Muscle of arm (tissue), 12 donors: ENCODE results near the gene SLC17A1. TPM values are rescaled to one million over a fixed set of nuclear protein-coding genes. Genes with fewer than 3 reads are reported as not detected.
"Not testable (repeated sequence)": the region's sequence is repeated elsewhere in the genome, so short reads cannot be mapped to it uniquely, and the experiment has no call there.

ENCODE experiments used
- DNase-seq: peaks from one replicate; pipeline ENCODE4 v3.0.0-alpha.2; 2013
- polyA plus RNA-seq, 12 donors: library from polyadenylated mRNA; unstranded; fragments of 120-200 nt; gene quantifications; one replicate each; pipeline ENCODE4 v1.2.1, GENCODE V29; 2013; ENCODE audit not compliant: insufficient read length in 12 of 12

The SLC17A1 gene
- polyA plus RNA-seq, 12 donors = 0.52 TPM; not detected in 11

DNA sequence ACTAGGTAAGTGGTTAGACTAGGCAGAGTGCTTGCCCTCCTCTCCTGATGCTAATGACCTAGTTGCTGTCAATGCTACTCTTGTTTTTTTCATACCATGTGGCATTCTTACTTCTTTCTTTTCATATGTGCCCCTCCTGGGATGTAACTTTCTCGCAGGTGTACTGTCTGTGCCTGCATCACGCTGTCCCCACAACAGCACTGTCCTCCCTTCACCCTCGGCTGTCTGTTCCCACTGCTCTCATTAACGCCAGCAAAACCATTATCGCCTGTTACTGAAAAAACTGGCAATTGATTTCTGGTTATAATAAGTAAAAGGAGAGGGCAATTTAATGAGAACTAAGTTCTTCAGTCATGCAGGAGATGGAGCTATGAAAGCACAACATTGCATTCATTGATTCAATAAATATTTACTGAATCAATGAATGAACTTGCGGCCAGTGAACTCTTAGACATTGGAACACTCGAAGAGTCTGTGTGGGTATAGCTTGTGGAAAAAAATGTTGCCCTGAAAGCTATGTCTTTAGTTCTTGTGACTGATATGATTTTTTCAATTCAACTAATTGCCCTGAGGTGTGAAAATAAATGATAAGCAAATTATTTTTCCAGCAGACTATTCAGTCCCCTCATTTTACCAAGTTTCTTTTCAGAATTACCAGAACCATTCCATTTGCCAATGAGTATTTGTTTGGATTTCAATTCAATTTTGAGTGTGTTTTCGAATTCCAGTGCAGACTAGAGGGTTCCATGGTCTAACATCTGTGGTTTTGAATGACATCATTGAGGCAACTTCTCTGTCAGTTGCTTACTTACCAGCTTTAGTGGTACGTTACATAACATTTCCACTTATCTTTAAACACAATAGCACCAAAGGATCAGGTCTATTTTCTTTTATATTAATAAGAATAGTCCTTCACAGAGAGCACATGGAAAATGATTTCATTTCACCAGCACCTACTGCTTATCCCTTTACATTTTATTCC is 75.2 kb downstream of the SLC17A1 start:
- no peak for DNase-seq

DNA sequence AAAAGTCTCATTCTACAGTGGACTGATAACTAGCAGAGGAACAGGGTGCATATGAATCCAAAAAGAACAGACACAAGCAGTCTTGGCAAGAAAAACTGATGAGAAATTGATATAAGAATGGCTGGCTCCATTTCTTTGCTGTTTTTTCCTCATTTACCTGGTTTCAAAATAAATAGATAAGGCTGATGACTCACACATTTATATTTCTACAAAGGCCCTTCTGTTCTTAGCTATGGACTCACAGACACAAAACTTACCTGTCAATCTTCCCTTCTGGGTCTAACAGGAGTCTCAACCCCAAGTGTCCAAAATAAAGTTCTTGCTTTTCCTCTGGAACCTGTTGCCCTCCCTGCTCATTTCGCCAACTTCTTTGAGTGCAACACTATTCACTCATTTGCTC is 76.4 kb downstream of the SLC17A1 start:
- no peak for DNase-seq

DNA sequence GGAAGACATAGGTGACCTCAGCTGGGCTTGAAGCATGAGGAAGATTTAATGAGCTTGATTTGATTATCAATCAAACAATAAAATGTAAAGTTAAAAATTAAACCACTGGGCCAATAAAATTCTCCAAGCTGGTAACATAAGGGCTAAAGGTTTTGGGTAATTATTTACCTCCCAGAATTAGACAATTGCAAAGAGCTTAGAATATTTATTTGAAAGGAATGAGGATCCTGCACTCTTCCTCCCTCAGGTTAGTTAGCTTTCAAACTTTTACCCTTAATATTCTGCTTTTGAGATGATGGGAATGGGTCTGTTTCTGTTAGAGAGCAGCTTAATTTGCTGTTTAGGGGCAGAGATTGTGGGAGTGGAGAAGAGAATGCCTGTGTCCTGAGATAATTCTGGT is 77.3 kb downstream of the SLC17A1 start, which contains the start of gene SLC17A4:
Gene SLC17A4 (plus strand): TSS at position 208 of the 400 bp plus-strand sequence. CDS start 7,221 bp downstream, outside the sequence.
- no peak for DNase-seq

DNA sequence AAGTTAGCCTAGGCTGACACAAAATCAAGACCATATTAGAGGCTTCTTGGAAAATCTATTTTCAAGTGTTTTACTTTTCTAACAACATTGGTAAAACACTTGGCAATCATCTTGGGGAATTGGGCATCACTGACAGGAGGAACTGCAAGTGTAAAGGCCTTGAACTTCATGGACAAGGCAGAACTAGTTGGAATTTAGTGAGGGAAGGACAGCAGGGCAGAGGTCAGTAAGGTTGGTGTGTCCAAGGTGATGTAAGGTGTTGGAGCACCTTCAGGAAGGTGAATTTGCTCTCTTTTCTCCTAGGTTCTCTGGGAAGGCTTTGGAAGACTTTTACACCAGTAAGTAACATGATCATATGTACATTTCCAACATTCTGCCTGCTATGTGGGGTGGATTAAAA is 78.8 kb downstream of the SLC17A1 start:
- DNase-seq = no peak

DNA sequence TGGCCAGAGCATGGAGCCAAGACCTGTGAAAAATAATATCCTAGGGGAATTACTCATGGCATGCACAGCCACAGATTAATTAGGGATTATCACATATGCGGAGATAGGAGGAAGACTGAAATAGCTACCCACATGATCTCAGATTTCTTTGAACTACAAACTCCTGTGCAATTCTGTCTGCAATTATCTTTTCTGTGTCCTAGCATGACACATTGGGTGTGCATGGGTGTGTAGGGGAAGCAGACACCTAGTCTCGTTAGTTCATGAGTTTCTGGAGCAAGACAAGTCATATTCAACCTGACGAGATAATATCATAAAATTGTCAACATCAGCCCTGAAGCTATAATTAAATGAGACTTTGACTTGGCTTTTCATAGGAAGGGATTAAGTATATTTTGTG is 80.9 kb downstream of the SLC17A1 start:
- no peak for DNase-seq

GRCh38 chr6:25749837-25750236 is 82.0 kb downstream of the SLC17A1 start:
- no peak for DNase-seq

GRCh38 chr6:25748601-25749517 is 83.0 kb downstream of the SLC17A1 start:
- DNase-seq = not testable (repeated sequence)

DNA sequence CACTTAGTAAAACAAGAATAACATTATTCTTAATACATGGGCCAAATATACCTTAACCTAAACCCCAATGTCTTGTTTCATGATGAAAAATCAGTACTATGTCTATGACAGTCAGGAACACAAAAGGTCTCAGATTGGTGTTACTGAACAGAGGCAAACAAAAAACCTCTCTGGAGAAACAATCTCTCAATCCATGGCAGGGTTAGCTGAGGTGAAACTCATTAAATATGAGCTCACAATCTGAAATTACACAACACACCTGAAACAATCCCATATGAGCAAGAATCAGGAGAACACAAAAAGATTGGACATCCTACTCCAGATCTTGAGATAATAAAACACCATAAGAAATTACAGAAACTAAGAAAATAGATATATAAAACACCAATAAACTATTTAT is 83.8 kb downstream of the SLC17A1 start:
- no peak for DNase-seq

GRCh38 chr6:25747477-25747876 is 84.4 kb downstream of the SLC17A1 start:
- DNase-seq = no peak

DNA sequence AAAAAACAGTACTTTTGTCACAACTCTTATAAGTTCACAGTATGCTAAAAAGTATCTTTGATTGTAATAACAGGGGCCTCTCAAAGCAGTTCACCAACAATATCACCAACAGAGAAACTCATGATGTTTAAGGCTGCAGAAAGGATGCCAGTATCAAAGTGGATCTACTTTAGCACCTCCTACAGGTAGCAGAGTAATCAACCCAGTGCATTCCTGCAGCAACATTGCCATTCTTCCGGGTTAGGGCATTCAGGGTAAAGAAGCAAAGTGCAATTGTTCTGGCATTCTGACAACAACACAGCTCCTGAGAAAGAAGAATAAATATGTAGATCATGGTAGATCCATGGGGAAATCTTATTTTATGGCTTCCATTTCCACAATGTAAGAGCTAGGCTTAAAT is 84.9 kb downstream of the SLC17A1 start:
- no peak for DNase-seq

GRCh38 chr6:25745836-25746235 is 86.0 kb downstream of the SLC17A1 start:
- no peak for DNase-seq

DNA sequence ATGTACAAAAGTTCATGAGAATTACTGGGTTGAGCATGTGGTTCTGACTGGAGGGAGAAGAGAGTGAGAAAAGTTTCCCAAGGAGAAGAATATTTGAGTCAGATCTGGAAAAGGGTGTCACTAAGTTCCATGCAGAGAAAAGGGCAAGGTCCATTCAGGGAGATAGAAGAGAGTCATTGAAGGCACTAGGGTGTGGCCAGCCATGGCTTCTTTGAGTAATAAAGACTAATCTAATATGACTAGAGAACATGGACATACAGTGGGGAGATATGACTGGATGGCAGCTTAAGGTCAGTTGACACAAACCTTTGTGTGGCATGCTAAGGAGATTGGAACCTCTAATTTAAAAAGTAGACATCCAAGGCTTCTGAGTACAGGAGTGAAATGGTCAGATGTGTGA is 88.0 kb downstream of the SLC17A1 start:
- no peak for DNase-seq

GRCh38 chr6:25735261-25735660 is 96.6 kb downstream of the SLC17A1 start:
- DNase-seq = no peak

Other genes starting within 250 kb of the SLC17A1 start
- gene SCGN, start 179.8 kb downstream of the SLC17A1 start, polyA plus RNA-seq = 1 to 10 TPM in 1 of 12 donors, under 1 TPM in 4, not detected in 7; 0.12 to 8.9 (median 0.19) TPM
- 1 to 10 TPM in 1 of 12 donors, under 1 TPM in 2, not detected in 9; 0.04 to 4.7 (median 0.21) TPM for gene SLC17A4, start 77.3 kb downstream of the SLC17A1 start, polyA plus RNA-seq
- gene SLC17A3, start 42.2 kb upstream of the SLC17A1 start, polyA plus RNA-seq = under 1 TPM in 1 of 12 donors, not detected in 11; 0.30 TPM
- under 1 TPM in 2 of 12 donors, not detected in 10; 0.11 to 0.30 TPM for gene SLC17A2, start 98.6 kb upstream of the SLC17A1 start, polyA plus RNA-seq
- gene TRIM38, start 130.8 kb upstream of the SLC17A1 start, polyA plus RNA-seq = 10 to 100 TPM in 2 of 12 donors, 1 to 10 TPM in 9, not detected in 1; 5.0 to 12.6 (median 6.9) TPM